Body of pancreas (tissue), 4 donors: Measurements from ENCODE around the gene ASTN1. TPM values are rescaled to one million over a fixed set of nuclear protein-coding genes. Genes with fewer than 3 reads are reported as not detected.
A peak's percentile ranks its signal among the peaks of the same experiment; 100 is the strongest.

Experiments used
- ATAC-seq: fragments of 150-250 bp; one replicate; pipeline ENCODE4 v1.9.1; 2016
- DNase-seq, 4 donors: peaks; one replicate each; pipeline ENCODE4 v3.0.0-alpha.2; 2019
- H3K27ac ChIP-seq, 4 donors: fragments of 200-600 bp; sonication (generic); 1 replicate in 3 of 4; 2 replicates in 1 of 4; pipeline versions ENCODE4 v1.5.1 to v1.6.1; 2016 to 2019; ENCODE audit warnings: mild to moderate bottlenecking in 1 of 4, mixed read lengths in 1 of 4, moderate library complexity in 1 of 4
- H3K27me3 ChIP-seq, 2 donors: fragments of 200-600 bp; sonication (generic); one replicate each; pipeline ENCODE4 v1.6.0; 2016; ENCODE audit warnings: mild to moderate bottlenecking in 1 of 2
- H3K36me3 ChIP-seq, 2 donors: fragments of 200-600 bp; sonication (generic); replicated peaks in 1 of 2; 2 replicates each; pipeline ENCODE4 v1.5.1; 2016; ENCODE audit warnings: low read depth in 2 of 2; ENCODE audit not compliant: insufficient read depth in 1 of 2
- H3K4me1 ChIP-seq: fragments of 200-600 bp; sonication (generic); one replicate; pipeline ENCODE4 v1.6.0; 2016
- H3K4me3 ChIP-seq, 2 donors: fragments of 200-600 bp; sonication (generic); 1 replicate in 1 of 2; 2 replicates in 1 of 2; pipeline ENCODE4 v1.5.1; 2016 to 2019
- H3K9me3 ChIP-seq, 3 donors: fragments of 200-600 bp; sonication (generic); 1 replicate in 2 of 3; 2 replicates in 1 of 3; pipeline ENCODE4 v1.5.1; 2016
- CTCF ChIP-seq, 7 experiments: fragments of 450-650 bp in 4 of 7; fragments of 200-600 bp in 3 of 7; sonication (generic) in 3 of 7; IDR thresholded peaks; one replicate each; pipeline ENCODE4 v1.5.1; 2016 to 2019; ENCODE audit warnings: antibody characterized with exemption in 7 of 7
- POLR2A ChIP-seq, 3 donors: fragments of 450-650 bp; IDR thresholded peaks; one replicate each; pipeline ENCODE4 v1.6.1; 2016; ENCODE audit warnings: antibody characterized with exemption in 3 of 3, mild to moderate bottlenecking in 2 of 3
- WGBS, 2 donors: methylation state at CpG; one replicate each; pipeline ENCODE4 v1.1.5; 2017; 5-methylcytosine and 5-hydroxymethylcytosine counted together
- intact Hi-C: fragments of 100-400 bp; cut with DNase I; formaldehyde crosslinking; loops from one replicate; pipeline ENCODE4 v1.15.1; 2023
- total RNA-seq, 2 donors: library from RNA; depleted of rRNA; stranded (reverse); fragments of >200 nt; gene quantifications; one replicate each; pipeline ENCODE4 v1.1.0, GENCODE V29; 2016

ASTN1 gene
- total RNA-seq, 2 donors from 2014 or later: 0.66 to 0.78 TPM

- H3K36me3 ChIP-seq: no peaks in the 10 kb centered on the region
- no peak for TF ChIP-seq CTCF (IDR thresholded peaks at IDR 0.05)
- TF ChIP-seq POLR2A (IDR thresholded peaks at IDR 0.05): no peak
Observed at GRCh38 chr1:176903474-176903873, 261.0 kb downstream of the ASTN1 start.

GRCh38 chr1:176899321-176899720 lies 265.2 kb downstream of the ASTN1 start:
- TF ChIP-seq CTCF (IDR thresholded peaks at IDR 0.05) (no peak), POLR2A (IDR thresholded peaks at IDR 0.05) (no peak)
- intact Hi-C loops: no loop called here
- H3K4me1 ChIP-seq: peaks cover 10% of the 10 kb centered on the region
- no peak overlapping the region for H3K4me3 ChIP-seq
- no peak overlapping the region for H3K27ac ChIP-seq
- no peaks in the 10 kb centered on the region for H3K27me3 ChIP-seq
- ATAC-seq (no peak), DNase-seq (no peak)
- no peaks in the 10 kb centered on the region for H3K9me3 ChIP-seq
- 83 to 87% methylated on average over 2 of the region's 2 CpGs for WGBS, 2 donors
- no peaks in the 10 kb centered on the region for H3K36me3 ChIP-seq

More at GRCh38 chr1:176903474-176903873, 261.0 kb downstream of the ASTN1 start:
- Histone ChIP-seq H3K4me1 (peaks cover 4% of the 10 kb centered on the region), H3K4me3 (no peak overlapping the region), H3K27ac (no peak overlapping the region), H3K9me3 (no peaks in the 10 kb centered on the region), H3K27me3 (no peaks in the 10 kb centered on the region)
- DNase-seq (no peak), ATAC-seq (no peak)
- intact Hi-C loops: no loop called here
- WGBS, 2 donors: 46 to 48% methylated on average over 4 of the region's 4 CpGs

- ATAC-seq (peak; percentile 59), DNase-seq (peak; percentile 31 to 66 (median 48))
- no peak overlapping the region for H3K4me3 ChIP-seq
- TF ChIP-seq CTCF (IDR thresholded peaks at IDR 0.05) (peak; percentile 25 to 80 (median 61)), POLR2A (IDR thresholded peaks at IDR 0.05) (no peak)
- no peak overlapping the region for H3K27ac ChIP-seq
- H3K4me1 ChIP-seq: peaks cover 7% of the 10 kb centered on the region
- no peaks in the 10 kb centered on the region for H3K36me3 ChIP-seq
- 2 to 5% methylated on average over 25 of the region's 25 CpGs for WGBS, 2 donors
- intact Hi-C loops: no loop called here
- H3K27me3 ChIP-seq: no peaks in the 10 kb centered on the region
- no peaks in the 10 kb centered on the region for H3K9me3 ChIP-seq
Observed at GRCh38 chr1:176897350-176898236, 266.9 kb downstream of the ASTN1 start.

GRCh38 chr1:176896216-176896615 lies 268.3 kb downstream of the ASTN1 start:
- Histone ChIP-seq H3K27me3 (no peaks in the 10 kb centered on the region), H3K27ac (no peak overlapping the region), H3K4me3 (no peak overlapping the region), H3K4me1 (peaks cover 7% of the 10 kb centered on the region), H3K36me3 (no peaks in the 10 kb centered on the region), H3K9me3 (no peaks in the 10 kb centered on the region)
- DNase-seq (no peak), ATAC-seq (no peak)
- 52 to 60% methylated on average over 10 of the region's 10 CpGs for WGBS, 2 donors
- TF ChIP-seq CTCF (IDR thresholded peaks at IDR 0.05) (no peak), POLR2A (IDR thresholded peaks at IDR 0.05) (no peak)
- intact Hi-C loops: no loop called here
